SK-N-SH treated with all-trans-retinoic acid at 6 μM for 48 hours (cell line): Measurements from ENCODE around the gene FAM13A.

Source experiments
- CREB5 ChIP-seq: fragments of 250-450 bp; sonication (Bioruptor Pico); IDR thresholded peaks from 2 replicates; pipeline ENCODE4 v1.5.1; 2020; ENCODE audit warnings: low read depth, mild to moderate bottlenecking, moderate library complexity
- CSRNP3 ChIP-seq: fragments of 250-450 bp; sonication (Bioruptor Pico); IDR thresholded peaks from 2 replicates; pipeline ENCODE4 v1.5.1; 2021; ENCODE audit warnings: mild to moderate bottlenecking, moderate library complexity
- ISL1 ChIP-seq: fragments of 250-450 bp; sonication (Bioruptor Pico); IDR thresholded peaks from 2 replicates; pipeline ENCODE4 v2.1.2; 2022; ENCODE audit warnings: mild to moderate bottlenecking, moderate library complexity
- PATZ1 ChIP-seq: fragments of 250-450 bp; sonication (Bioruptor Pico); IDR thresholded peaks from 2 replicates; pipeline ENCODE4 v1.8.0; 2020; ENCODE audit warnings: mild to moderate bottlenecking, moderate library complexity, borderline replicate concordance
- PPARA ChIP-seq: fragments of 250-450 bp; sonication (Bioruptor Pico); IDR thresholded peaks from 2 replicates; pipeline ENCODE4 v1.5.0; 2020; ENCODE audit warnings: mild to moderate bottlenecking, borderline replicate concordance
- RARB ChIP-seq: fragments of 250-450 bp; sonication (Bioruptor Pico); IDR thresholded peaks from 2 replicates; pipeline ENCODE4 v1.8.0; 2021; ENCODE audit warnings: mild to moderate bottlenecking, moderate library complexity
- ZC3H10 ChIP-seq: fragments of 250-450 bp; sonication (Bioruptor Pico); IDR thresholded peaks from 2 replicates; pipeline ENCODE4 v1.5.1; 2021; ENCODE audit warnings: mild to moderate bottlenecking, moderate library complexity
- ZFP3 ChIP-seq: fragments of 250-450 bp; sonication (Bioruptor Pico); IDR thresholded peaks from 2 replicates; pipeline ENCODE4 v1.5.0; 2020; ENCODE audit warnings: mild to moderate bottlenecking, moderate library complexity
- ZNF565 ChIP-seq: fragments of 450-650 bp; formaldehyde crosslinking; conservative IDR thresholded peaks from 2 replicates; pipeline ENCODE4 v1.5.0; 2020; ENCODE audit warnings: low read depth, mild to moderate bottlenecking, moderate library complexity
- ZNF8 ChIP-seq: fragments of 450-650 bp; formaldehyde crosslinking; IDR thresholded peaks from 2 replicates; pipeline ENCODE4 v1.5.0; 2020; ENCODE audit warnings: mild to moderate bottlenecking, moderate library complexity
- TF ChIP-seq, protein P1 (sequence below): fragments of 250-450 bp; sonication (Bioruptor Pico); IDR thresholded peaks from 2 replicates; pipeline ENCODE4 v1.5.0; 2020; ENCODE audit warnings: mild to moderate bottlenecking, moderate library complexity

- TF ChIP-seq ISL1 (CRISPR knock-in tag) (no peak), RARB (no peak), ZC3H10 (no peak), PATZ1 (CRISPR knock-in tag) (no peak), CSRNP3 (CRISPR knock-in tag) (no peak), CREB5 (no peak), ZNF565 (no peak), PPARA (CRISPR knock-in tag) (no peak), ZNF8 (CRISPR knock-in tag) (no peak), ZFP3 (CRISPR knock-in tag) (no peak)
- TF ChIP-seq, protein P1, sequence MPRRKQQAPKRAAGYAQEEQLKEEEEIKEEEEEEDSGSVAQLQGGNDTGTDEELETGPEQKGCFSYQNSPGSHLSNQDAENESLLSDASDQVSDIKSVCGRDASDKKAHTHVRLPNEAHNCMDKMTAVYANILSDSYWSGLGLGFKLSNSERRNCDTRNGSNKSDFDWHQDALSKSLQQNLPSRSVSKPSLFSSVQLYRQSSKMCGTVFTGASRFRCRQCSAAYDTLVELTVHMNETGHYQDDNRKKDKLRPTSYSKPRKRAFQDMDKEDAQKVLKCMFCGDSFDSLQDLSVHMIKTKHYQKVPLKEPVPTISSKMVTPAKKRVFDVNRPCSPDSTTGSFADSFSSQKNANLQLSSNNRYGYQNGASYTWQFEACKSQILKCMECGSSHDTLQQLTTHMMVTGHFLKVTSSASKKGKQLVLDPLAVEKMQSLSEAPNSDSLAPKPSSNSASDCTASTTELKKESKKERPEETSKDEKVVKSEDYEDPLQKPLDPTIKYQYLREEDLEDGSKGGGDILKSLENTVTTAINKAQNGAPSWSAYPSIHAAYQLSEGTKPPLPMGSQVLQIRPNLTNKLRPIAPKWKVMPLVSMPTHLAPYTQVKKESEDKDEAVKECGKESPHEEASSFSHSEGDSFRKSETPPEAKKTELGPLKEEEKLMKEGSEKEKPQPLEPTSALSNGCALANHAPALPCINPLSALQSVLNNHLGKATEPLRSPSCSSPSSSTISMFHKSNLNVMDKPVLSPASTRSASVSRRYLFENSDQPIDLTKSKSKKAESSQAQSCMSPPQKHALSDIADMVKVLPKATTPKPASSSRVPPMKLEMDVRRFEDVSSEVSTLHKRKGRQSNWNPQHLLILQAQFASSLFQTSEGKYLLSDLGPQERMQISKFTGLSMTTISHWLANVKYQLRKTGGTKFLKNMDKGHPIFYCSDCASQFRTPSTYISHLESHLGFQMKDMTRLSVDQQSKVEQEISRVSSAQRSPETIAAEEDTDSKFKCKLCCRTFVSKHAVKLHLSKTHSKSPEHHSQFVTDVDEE (CRISPR knock-in tag): no peak
Observed at GRCh38 chr4:88729146-88729760, 327.7 kb downstream of the FAM13A start.
